COLO668 (cell line): ENCODE measurements around the gene TRIM31.

Experiments used
- DNase-seq: peaks from one replicate; lab custom pipeline; 2025; ENCODE audit not compliant: unreplicated experiment; lab: John Stamatoyannopoulos, UW

Gene TRIM31, protein sequence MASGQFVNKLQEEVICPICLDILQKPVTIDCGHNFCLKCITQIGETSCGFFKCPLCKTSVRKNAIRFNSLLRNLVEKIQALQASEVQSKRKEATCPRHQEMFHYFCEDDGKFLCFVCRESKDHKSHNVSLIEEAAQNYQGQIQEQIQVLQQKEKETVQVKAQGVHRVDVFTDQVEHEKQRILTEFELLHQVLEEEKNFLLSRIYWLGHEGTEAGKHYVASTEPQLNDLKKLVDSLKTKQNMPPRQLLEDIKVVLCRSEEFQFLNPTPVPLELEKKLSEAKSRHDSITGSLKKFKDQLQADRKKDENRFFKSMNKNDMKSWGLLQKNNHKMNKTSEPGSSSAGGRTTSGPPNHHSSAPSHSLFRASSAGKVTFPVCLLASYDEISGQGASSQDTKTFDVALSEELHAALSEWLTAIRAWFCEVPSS

DNA sequence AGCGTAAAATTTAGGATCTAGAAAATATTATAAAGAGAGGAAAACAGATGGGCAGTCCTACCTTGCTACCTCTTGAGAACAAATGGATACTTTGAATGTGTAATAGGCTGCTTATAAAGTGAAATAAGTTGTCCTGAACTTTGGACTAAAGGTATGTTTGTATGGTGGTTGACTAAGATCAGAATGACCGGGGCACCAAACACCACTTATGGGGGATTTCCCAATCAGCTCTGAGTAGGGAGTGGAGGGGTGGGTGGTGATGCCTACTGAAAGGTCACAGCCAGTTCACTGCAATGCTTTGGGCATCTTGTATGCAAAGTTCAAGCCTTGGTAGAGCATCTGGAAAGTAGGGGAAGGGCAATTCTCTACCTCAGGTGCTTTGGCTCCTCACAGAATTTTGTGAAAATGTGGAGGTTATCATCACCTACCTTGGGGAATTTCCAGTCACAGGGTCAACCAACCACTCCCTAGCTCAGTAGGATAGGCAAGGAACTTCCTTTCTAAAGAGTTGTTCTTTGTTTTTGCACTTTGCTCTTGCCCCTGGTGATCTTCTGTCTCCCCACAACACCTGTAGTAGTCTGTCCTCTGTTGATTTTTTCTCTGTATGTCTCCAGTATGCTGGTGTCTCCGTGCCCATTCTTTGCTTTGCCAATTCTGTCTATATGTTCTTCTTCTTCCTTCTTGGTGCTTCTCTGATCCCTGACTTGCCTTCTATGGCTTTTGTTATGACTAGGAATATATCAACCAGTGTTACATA, at the start of gene TRIM31:
Gene TRIM31, minus strand, starts transcription at position 88 of the 757 bp plus-strand sequence. CDS start 285 bp downstream, outside the sequence.
- DNase-seq = no peak

DNA sequence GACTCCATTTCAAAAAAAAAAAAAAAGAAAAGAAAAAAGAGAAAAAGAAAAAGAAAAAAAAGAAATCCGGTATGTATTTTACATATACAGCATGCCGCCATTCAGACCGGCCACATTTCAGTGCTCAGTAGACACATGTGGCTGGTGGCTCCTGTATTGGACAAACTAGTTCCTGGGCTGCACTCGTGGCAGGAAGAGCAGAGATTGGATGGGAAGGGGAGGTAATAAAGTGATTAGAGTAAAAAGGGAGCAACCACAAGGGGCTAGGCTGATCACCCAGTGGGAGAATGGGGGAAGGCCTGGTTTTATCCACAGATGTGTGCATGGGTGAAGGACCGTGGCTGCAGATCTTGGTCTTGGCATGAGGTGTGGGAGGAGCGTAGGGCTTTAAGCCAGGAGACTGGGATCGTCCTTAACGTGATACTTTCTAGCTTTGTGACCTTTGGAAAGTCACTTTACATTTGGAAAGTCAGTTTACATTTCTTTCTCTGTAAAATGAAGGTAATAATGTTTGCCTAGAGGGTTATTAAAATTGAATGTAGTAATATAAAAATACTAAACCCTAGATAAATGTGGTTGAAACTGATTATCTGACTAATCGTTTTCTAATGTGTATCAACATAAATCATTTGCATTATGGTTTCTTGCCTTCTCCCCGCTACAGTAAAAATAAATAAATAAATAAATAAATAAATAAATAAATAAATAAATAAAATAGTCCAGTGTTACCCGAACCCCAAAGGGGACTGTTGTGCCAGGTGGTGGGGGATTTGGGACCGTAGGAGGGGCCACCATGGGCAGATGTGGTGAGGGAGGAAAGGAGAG, 49.6 kb upstream of the TRIM31 start:
- no peak for DNase-seq

DNA sequence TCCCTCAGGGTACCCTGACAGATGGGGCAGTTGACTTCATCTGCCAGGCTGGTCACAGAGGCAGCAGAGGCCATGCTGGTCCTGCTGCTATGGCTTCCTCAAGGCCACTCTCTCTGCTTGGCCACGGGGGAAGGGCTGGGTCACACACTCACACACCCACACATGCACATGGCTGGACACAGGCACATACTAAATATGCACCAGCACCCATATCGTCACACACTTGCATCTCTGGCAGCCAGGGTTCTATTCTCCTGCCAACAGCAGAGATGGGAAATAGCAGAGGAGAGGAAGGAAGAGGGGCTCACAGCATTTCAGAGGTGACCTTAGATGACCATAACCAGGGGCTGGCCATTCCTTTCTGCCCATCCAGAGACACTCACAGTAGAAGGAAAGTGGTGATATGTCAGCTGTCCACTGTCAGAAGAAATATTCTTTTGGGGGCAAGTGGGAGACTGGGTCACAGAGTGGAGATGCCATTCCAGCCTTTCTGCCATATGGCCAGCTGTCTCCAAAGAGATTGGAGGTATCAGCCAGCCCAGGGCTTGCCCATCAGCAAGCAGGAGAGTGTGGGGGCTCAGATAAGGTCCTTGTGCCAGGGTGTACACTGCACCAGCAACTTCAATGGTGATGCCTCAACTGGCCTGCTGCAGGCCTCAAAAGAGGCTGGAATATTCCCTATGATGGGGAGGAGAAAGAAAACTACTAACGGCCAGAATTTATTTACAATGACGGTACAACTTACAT, 48.1 kb upstream of the TRIM31 start, which contains the start of gene TRIM10:
Gene TRIM10, minus strand, starts transcription at position 427 of the 747 bp plus-strand sequence. Its CDS starts 353 bp downstream, at position 74.
- no peak for DNase-seq

DNA sequence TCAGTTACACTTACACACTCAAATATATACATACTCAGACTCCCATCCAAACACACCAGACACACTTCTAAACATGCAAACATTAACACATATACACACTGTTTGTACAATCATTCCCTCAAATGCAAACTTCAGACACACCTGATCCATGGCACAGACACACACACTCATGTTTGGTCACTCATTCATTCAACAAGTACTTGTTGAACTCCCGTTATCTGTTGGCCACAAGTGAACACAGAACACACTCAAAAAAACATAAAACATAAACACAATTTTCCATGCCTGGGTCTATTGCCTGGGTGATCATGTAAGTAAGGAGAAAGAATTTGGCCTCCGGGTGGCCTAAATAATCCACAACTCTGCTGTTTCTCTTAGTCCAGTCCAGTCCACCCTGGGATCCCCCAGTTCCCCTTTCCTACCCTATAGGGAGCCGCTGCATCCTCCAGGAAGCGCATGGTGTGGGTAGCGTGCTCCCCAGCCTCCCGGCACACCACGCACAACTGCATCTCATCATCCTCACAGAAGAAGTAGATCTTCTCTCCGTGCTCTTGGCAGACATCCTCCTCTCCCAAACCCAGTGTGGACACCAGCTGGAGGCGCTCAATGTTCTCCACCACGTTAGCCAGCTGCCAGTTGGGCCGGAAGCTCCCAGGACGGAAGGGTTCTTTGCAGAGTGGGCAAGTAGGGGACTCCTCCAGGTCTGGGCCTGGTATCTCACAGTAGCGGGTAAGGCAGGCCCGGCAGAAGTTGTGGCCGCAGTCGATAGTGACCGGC, 47.3 kb upstream of the TRIM31 start:
- no peak for DNase-seq

DNA sequence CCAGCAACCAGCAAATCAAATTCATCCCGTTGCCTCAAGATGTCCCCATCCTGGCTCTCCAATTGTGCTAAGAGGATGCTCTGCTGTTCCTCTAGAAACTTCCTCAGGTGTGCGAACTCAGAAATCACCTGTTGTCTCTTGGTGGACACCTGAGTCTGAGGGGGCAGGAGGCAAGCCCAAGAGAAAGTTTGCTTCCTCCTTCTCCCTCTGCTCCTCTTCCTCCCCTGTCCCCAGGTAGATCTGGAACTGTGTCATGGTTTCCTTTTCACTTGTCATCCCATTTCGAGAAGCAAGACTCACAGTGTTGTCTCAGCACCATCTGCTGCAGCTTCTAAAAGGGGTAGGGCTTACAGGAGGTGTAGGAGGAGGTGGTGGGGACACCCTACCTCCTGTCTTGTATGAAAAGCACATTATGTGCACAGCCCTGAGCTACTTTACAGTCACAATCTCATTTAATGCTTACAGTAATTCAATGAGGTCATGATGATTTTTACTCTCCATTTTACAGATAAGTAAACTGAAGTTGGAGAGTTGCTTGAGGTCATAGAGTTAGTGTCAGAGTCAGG, 45.7 kb upstream of the TRIM31 start:
- no peak for DNase-seq

DNA sequence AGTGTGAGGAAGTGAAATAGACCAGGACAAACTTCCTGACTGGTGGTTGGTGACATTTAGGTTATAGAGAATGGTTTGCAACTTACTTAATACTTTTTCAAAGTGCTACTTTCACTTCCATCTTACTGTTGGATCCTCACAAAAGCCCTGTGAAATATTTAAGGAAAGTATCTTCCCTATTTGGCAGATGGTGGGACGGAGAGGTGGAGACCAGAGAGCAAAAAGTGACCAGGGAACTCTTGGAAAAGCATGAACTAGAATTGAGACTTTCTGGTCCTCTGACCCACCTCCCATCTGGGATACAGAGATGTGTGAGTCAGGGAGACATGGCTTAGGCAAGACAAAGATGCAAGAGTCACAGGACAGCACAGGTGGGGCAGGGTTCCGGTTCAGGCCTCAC, 45.1 kb upstream of the TRIM31 start:
- no peak for DNase-seq

DNA sequence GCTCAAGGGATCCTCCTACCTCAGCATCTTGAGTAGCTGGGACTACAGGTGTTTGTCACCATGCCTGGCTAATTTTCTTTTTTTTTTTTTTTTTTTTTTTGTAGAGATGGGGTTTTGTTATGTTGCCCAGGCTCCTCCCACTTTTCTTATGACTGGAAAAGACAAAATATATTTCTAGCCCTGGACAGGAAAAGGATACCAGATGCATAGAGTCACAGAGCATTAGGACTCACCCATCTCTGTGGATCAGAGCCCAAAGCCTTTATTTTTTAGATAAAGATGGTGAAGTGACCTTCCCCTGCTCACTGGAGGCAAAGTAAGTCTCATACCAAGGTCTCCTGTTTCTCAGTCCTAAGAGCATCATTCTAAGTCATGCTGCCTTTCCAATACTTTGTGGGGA, 44.7 kb upstream of the TRIM31 start:
- no peak for DNase-seq

DNA sequence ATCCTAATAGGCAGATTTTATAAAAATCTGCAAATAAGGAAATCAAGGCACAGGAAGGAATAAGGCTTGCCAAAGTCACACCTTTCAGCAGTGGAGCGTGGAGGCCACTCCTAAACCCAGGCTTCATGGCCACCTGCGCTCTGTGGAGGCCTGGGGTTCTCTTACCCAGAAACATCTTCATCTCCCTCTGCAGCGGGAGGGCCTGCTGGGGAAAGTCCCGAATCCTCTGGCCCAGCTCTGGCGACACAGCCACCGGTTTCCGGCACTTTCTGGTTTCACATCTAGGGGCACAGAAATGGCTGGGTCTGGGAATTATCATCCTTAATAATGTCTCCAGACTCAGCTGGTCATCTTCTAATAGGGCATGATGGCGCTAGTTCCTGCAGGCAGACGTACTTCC, 43.9 kb upstream of the TRIM31 start:
- DNase-seq = no peak

DNA sequence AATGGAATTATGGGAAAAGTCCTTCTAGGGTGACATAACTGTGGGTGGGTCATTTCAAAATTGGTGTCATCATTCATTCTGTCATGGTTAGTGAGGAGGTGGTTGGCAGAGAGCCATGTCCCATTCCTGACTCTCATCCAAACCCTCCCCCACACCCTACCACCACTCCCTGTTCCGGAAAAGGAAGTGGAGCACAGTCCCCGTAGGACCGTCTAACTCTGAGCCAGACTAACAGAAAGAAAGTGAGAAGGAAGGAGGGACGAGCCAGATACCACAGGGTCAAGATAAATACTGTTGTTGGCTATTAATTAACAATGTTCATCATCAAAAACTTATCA, 43.3 kb upstream of the TRIM31 start:
- peak; percentile 17 for DNase-seq

DNA sequence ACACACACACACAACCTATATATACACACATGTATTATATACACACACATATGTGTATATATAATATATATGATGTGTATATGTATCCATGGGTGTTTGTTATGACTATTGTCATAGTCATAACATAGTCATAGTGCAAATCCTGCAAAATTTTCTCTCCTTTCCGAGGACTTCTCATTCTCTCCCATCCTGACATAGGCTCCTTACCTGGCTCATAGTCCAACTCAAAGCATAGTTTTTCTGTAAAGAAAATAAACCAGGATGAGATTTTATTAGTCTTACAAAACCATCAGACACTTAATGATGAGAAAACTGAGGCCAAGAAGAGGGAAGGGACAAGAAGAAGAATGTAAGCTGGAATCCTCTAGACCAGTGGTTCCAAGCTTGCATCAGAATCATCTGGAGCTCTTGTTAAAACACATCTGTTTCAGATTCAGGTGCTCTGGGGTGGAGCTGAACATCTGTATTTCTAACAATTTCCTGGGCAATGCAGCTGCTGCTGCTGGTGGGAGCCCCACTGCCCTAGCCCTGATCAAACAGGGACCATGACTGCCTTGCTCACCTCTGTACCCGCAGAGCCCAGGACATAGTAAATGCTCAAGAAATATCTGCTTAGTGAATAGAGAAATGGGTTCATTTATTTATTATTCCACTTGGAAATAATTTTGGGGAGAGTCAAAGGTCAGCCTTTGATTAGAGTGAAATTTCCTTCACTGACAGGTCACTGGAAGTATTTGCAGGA, 42.8 kb upstream of the TRIM31 start:
- no peak for DNase-seq

DNA sequence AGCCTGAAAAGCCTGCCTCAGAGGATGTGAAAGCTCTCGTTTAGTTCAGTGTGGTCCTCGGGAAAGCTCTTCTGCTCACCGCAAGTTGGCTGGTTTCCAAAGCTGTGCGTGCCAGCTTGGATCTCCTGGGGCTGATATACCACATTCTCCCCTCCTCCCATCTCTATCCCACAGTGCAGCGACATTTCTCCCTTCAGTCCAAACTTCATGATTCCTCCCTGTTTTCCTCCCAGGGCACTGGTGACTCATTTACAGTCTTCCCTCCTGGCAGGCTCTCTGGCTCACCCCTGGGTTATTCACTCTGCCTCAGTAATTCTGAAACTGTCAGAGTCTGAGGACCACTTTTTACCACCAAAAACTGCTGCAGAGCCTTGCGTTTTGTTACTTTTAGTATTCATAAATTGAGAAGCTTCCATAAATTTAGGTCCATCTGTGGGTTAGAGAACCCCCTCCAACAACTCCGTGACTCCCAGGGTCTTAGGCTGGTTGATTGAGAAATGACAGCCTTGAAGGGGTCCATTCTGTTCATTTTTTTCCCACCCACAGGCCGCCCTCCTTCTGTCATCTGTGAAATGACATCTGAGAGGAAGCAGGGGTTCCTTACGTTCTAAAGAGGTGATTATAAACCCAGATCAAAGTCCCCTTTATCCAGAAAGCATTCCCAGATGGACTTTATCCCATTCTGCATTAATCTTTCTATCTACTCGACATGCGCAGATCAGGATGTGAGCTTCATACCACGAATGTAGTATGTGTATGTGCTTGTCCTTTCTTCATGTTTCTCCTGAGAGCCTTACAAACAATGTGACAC, 42.0 kb upstream of the TRIM31 start:
- peak; percentile 17 for DNase-seq

DNA sequence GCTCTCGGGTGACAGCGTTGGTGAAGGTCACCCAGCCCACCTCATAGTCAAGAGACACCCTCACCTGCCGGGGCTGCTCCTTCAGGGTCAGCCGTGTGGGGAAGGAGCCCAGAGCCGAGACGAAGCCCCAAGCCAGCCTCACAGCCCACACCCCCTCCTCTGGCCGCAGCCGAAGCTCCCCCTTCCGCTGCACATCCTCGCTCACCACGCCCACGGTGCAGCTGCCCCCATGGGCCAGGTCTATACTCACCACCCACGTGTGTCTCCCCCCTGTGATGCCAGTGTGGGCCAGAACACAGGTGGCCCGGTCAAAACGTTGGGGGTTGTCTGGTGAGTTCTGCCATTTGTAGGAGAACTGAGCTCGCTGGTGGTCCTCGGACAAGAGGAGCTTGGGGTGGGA, 41.2 kb upstream of the TRIM31 start:
- DNase-seq = no peak

DNA sequence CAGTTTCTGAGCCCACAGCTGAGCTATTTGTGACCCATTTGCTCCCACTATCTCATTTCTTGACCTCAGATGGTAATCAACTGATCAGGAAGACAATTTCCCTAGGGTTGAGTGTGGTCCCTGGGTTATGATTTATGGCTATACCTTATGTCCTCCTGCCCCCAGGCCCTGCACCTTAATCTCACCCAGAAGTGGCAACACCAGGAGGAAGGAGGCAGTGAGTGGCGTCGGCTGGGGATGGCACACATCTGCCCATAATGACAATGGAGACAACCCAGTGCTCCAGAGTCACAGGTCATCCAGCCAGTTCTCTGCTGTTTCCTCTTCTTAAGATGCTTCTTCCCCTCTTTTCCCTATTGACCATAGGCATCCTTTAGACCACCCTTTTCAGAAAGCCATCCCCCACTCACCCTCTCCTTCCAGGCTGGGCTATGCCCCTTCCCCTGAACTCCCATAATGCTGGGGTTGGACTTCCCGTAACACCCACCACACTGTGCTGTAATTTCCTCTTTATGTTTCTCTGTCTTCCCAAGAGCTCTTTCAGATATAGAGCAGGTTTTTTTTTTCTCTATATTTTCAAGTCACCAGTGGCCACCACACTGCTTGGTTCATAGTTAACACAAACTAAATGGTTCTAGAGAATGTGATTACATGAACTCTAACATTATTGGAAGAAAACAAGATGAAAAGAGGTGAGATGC, 40.2 kb upstream of the TRIM31 start:
- DNase-seq = no peak

DNA sequence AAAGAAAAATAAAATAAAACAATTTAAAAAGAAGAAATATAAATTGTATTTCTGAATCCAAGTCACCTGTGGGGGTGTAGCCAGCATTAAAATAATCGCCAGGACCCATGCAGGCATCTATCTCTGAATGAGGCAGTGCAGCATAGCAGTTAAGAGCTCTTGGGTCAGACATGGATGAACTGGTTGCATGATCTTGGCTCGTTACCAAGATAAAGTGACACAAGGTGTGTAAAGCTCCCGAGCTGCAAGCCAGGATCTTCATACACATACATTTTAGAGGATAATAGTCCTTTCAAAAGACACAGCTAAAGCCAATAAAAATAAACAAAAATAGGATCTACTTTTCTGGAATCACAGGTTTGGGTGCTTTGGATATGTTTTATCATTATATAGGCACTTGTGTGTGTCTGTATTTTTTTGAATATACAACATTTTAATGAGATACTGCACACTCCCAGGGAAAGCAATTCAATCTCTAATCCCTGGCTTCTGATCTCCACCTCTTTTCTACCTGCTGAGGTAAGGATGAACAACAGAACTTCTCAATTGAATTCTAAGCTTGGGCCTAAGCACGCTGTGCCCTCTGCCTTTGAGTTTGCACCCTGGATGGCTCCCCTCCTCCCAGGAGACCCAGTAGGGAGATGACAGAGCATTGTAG, 39.3 kb upstream of the TRIM31 start:
- DNase-seq = no peak

DNA sequence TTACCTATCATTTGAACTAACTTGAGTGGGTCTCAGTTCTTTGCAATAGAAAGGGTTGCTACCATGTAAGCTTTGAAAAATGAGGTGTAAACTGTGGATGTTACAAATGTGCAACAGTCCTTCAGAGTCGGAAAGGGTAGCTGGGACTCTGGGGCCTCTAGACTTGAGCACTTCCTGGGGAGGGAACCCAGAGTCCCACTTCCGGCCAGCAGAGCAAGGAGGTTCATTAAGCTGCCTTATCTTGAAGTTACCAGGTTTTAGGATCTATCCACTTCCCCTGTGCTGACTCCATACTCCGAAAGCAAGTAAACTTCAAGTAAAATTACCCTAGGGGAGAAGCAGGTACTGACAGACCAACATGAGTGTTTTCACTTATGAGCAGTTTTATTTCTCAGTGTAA, 38.7 kb upstream of the TRIM31 start:
- DNase-seq = no peak

DNA sequence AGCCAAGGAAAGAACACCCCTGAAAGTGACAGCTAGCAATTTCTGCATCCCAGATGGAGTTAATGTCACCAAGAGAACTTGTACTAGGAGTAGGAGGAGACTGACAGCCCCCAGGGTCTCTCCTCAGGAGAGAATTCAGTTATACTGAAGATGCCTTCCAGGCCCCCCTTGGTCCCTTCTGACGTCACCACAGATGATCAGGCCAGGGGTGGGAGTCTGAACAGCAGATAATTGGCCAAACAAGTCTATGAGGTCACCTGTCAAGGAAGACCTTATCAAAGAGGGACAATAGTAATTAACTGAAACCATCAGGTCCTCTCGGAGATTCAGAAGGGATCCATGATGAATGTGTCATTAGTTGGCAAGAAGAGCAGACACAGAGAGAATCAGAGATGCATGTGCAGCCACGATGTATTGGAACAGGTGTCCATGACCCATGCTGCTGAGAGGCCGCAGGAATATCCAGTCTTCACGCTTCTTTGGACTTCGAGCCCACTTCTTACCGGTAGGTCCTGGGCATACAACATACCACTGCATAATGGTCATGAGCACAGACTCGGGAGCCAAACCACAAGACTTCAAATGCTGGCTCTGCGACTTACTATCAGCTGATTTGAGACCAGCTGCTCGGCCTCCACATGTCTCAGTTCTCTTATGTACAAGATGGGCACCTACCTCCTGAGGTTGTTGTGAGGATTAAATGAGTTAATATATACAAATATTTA, 37.9 kb upstream of the TRIM31 start:
- no peak for DNase-seq
